NCI-H345 (cell line): ENCODE results near the gene ZGRF1.
"Not testable (repeated sequence)": the region's sequence is repeated elsewhere in the genome, so short reads cannot be mapped to it uniquely, and the experiment has no call there.

Source experiments
- DNase-seq: peaks from one replicate; lab custom pipeline; 2025; lab: John Stamatoyannopoulos, UW

Gene ZGRF1

DNA sequence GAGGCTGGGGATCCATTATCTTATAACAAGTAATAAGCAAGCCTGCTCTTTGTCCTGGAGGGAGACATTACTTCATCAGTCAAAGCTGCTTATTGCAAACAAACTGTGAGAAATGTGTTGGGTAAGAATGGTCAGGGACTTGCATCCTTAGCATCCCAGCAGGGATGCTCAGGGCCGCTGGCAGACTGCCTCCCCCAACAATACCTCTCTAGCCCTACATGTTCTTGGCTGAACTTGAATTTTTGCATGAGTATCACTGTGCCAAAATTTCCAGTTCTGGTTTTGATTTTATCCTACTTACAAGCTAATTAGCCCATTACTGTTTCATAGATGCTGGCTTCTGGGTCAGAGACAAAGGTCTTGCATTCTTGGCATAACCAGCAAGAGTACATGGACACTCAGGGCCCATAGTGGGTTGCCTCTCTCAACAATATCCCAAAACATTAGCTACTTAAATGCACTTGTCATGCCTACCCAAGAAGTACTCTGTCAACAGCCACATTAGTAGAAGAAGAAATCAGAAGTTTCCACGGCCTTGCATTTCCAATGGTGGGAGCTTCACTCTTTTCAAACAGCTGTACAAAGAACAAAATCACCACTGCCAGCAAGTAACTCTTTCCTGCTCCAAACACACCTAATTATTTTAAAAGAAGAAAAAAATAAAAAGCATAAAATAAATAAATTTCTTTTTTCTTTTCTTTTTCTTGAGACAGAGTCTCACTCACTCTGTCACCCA is 78.9 kb downstream of the ZGRF1 start:
- no peak for DNase-seq

DNA sequence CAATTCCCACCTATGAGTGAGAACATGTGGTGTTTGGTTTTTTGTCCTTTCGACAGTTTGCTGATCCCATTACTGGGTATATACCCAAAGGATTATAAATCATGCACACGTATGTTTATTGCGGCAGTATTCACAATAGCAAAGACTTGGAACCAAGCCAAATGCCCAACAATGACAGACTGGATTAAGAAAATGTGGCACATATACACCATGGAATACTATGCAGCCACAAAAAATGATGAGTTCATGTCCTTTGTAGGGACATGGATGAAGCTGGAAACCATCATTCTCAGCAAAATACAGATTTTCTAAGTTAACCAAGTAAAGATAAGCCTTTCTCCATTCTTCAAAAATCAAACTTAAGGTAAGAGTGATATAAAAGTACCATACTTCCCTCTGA is 82.4 kb downstream of the ZGRF1 start:
- not testable (repeated sequence) for DNase-seq

DNA sequence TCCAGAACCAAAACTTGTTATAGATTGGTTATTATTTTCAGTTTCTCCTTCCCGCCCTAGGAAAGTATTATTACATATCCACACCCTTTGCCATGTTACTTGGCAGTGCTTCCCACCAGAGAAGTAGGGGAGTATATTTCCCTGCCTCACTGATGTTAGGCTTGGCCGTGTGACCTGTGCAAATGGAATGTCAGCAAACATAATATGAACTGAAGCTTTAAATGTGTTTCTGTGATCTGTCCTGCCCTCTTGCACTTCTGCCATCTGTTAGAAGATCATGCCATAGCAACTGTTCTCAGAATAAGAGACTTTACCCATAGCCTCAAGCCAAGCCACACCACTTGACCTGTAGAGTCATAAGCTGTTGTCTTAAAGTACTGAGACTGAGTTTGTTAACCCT is 84.0 kb downstream of the ZGRF1 start:
- no peak for DNase-seq

DNA sequence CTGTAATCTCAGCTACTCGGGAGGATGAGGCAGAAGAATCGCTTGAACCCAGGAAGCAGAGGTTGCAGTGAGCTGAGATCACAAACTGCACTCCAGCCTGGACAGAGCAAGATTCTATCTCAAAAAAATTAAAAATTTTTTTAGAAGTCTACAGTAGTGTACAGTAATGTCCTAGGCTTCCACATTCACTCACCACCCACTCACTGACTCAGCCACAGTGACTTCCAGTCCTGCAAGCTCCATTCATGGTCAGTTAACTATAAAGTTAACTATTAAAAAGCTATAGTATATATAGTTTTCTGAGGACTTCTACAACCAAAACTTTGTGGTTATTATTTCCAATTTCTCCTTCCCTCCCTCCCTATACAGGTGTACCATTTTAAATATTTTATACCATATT is 86.0 kb downstream of the ZGRF1 start:
- no peak for DNase-seq

DNA sequence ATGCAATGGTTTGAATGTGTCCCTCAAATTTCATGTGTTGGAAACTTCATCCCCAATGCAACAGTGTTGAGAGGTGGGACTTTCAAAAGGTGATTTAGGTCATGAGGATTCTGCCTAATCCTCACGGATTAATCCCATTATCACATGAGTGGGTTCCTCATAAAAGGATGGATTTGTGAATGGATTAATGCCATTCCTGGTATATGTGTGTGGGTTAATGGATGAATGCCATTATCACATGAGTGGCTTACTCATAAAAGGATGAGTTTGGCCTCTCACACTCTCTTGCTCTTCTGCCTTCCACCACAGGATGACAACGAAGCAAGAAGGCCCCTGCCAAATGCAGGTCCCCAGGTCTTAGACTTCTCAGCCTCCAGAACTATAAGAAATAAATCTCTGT is 90.2 kb downstream of the ZGRF1 start:
- DNase-seq = no peak

DNA sequence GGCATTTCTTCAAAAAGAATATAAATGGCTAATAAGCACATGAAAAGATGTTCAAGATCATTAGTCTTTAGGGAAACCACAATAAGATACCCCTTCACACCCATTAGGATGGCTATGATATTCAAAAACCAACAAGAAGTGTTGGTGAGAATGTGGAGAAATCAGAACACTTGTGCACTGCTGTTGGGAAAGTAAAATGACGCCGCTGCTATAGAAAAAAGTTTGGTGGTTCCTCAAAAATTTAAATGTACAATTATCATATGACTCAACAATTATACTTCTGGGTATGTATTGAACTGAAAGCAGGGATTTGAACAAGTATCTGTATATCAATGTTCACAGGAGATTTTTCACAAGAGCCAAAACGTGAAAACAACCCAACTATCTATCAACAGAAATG is 91.4 kb downstream of the ZGRF1 start:
- DNase-seq = no peak

DNA sequence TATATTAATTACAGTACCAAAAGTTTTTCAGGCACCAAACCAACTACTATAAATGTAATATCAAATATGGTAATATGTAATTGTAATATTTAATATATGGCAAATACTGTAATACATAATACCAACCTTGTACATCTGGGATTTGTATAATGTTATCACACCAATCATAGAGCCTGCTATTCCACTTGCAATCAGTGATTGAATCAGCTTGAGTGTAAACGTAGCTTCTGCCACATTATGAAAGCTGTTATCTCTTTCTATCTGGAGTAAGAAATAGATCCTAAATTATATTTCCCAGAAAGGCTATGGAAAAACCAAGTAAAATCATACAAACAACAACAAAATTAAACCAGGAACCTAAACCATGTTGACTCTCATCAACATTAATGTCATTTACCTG is 96.0 kb downstream of the ZGRF1 start:
- DNase-seq = no peak

DNA sequence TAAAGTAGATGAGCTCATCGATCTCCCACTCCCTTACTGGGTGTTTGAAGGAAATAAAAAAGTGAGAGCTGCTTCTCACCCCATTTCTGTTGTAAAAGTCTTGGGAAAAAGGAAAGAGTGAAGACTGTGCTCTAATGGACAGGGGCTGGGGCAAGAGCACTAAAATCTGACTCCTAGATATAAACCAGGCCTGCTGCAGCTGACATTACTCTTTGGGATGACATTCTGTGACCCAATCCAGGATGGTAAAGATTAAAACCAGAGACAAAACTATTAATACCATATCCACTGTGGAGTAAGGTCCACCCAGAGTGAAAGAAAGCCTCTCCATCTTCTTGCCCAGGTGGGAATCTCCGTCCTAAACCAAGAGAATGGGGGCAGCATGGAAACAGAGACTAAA is 100.6 kb downstream of the ZGRF1 start:
- no peak for DNase-seq

DNA sequence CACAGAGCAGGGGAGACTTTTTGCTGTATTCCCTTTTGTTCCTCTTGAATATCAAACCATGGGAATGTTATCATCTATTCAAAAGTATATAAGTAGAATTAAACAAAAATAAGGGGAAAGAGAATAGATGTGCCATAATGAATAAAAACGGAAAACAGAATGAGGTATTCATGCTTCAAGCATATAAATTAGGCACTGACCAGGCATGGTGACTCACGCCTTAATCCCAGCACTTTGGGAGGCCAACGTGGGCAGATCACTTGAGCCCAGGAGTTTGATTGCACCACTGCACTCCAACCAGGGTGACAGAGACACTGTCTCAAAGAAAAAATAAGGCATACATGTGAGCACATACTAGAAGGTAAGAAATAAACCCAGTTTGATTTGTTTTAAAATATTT is 104.4 kb downstream of the ZGRF1 start:
- DNase-seq = no peak

DNA sequence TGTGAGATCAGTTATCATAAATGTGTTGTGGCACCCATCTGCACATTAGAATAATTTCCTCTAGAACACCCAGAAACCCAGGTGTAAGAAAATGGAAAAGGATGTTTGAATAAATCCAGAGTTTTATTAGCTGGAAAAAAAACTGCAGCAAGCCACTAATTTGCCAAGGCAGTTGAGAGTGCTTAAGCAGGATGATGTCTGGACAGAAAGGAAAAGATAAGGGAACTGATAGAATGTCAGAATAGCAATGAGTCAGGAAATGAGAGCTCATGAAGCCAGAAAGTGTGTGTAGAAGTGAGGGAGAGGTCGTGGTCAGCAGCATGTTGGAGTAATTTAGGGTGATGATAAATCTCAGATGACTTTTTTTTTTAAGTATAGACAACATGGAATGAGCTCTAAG is 105.6 kb downstream of the ZGRF1 start:
- no peak for DNase-seq

DNA sequence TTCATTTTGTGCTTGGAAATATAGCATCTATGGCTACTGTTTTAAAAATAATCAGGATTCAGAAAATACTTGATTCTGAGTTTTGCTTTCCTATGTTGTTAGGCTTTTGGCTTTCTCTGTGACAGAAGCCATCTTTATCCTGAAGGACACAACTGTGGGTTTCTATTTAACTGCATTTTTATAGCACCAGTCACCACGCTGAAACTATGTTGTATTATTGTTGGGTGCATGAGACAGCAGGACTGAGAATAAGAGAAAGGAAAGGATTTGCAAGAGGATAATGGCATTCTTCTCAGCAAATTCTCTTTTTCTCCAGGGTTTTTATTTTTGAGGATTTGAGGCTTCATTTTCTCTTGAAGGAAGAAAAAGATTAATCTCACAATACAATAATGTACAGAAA is 110.6 kb downstream of the ZGRF1 start:
- no peak for DNase-seq

DNA sequence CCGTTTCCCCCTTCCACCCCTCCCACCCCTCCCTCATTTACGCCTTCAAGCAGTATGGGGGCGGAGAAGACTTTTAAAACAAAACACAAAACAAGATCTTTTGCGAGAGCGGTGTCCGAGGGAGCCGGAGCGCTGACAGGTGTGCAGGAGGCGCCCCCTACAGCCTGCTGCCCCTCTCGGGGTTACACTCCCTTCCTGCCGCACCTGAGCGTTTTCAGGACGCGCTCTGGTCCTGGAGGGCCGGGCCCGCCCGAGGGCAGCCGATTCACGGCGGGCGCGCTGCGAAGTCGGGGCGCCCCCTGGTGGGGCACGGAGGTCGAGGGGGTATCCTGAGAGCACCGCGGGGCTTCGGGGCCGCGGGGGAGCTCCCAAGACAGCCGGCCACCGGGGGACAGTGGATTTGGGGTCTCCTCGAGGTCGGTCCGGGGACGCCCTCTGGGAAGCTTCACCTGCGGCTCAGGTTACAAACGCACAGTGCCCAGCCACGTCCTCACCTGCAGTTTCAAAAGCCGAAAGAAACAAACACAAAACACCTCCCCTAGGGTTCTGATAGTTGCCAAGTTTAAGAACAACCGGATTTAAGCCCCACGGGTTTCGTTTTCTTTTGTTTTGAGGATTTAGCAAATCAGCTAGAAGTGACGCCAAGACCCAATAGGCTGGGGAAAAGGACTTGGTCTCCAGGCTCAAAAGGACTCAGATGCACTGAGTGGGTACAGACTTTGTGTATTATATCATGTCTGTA is 112.8 kb downstream of the ZGRF1 start:
- peak; percentile 58 for DNase-seq

DNA sequence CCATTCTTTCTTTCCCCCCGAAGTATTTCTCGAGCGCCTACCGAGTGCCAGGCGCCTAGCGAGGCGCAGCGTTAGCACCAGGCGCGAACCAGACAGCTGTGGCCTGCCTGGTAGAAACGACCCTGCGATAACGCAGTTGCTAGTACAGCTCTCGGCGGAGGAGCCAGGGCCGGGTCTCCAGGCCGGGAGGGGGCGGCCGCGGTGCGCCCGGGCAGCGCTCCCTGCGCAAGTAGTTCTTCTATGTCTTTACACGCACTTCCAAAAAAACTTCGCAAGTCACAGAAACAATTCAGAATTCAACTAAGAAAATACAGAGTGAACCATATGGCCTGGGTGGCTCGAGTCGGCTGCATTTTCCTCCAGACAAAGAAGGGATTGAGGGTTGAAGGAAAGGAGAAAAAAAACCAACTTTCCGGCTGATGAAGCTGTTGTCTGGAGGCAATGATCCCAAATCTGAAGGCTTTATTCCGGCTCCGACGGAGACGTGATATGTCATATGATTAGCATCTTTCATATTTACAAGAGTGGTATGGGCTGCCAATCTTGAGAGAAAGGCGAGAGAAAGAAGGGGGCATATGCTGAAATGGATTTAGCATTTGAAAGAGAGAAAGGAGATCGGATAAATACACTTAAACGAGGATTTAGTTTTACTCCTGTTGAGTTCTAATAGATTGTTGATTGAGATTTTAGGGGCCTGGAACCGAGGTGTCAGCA is 113.5 kb downstream of the ZGRF1 start:
- no peak for DNase-seq

DNA sequence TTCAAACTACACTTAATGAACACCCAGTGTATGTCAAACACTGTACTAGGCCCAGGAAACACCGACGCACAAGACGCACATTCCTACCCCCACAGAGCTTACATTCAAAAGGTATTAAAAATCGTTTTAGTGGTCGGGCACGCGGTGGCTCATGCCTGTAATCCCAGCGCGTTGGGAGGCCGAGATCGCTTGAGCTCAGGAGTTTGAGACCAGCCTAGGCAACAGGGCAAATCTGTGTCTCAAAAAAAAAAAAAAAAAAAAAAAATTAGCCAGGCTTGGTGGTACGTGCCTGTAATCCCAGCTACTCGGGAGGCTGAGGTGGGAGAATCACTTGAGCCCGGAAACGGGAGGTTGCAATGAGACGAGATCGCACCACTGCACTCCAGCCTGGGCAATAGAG is 114.3 kb downstream of the ZGRF1 start:
- not testable (repeated sequence) for DNase-seq

DNA sequence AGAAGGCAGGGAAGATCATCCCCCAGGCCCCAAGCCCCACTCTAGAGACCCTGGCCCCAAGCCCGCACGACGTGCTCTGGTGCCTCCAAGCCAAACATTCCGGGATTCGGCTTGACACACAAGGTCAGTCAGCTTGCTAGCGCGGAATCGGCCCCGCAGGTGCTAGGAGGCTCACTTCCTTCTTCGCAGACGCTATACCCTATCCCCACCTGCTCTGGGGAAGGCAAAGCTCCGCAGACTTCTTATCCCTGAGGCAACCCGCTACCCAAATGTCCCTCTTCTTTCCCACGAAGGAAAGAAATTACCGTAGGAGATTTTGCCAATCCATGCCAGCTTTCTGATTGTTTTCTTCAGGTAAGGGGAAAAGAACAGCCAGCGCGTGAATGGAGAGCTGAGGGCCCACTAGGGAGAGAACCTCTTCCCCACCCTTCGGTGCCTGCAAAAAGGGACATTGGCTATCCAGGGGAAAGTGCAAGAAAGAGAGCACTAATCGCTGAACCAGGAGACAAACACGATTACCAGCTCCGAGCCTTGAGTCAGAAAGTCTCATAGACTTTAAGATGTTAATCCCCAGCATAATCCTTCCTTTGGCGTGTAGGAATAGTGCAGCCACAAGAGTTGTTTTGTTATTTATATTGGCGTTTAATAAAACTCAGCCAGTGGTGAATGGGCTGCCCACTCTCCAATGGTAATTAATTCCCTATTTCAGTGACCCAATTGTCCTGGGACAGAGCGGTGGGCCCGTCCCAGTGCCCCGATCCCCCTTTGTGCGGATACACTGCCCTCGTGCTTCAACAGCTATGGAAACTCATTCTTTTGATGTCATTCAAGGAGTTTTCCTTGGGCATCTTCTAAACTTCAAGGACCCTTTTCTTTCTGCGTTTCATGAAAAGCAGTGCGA is 115.3 kb downstream of the ZGRF1 start:
- no peak for DNase-seq

DNA sequence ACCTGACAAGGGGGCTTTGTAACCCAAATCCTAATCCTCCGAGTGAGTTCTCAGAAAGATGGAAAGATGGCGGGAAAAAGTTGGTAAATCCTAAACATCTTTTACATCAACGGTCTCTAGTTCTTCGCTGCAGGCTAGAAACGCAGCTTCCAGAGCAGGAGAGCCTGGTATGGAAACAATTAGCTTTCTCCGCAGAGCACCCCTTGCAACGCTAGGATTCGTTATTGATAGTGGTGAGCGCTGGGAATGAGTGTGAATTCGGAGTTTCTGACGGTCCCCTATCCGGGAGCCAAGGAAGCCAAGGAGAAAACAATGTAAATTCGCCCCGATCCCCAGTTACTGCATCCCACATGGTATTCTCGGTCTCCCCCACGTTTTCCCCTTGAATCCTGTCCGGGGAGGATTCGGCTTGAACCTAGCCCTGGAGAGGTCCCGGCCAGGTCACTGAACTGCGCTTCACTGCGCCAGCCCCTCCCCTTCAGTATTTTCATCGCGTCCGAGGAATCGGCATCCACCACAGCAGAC is 116.0 kb downstream of the ZGRF1 start:
- no peak for DNase-seq

DNA sequence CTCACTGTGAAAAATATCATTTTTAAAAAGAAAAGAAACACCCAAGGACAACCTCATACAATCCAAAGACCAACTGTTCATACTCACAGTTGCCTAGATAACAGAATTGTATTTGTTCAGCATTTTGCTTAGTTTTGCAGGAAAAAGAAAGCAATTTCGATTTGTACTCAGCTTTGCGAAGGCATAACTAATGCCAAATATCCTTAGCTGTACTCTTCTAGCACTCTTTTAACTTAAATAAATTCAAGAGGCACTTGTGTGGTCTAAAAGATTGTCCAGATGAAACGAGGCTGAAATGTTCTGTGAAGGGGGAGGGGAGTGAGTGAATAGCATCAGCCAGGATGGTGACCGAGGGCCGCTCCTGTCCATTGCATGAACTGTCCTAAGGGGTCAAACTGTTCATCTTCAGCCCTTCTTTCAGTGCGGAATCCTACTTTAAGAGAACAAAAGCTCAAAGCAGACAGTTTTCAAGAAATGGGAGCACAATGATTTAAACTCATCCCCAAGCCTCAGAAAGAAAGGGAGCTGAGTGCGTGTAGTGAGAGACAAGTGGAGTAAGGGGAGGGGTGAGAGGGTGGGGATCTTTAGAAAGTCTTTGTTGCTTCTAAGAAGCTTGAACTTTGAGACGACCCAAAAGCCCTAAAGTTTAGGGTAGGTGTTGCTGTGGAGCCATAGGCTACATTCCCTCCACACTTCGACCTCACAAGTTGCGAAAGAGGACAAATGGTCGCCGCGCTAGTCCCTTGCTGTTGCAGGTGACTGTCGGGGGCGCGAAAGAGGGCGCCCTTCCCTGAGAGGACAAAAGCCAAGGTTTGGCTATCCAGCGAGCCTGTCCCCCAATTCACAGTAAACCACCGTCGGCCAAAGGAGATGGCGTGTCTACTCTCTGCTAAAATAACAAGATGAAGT is 116.8 kb downstream of the ZGRF1 start:
- DNase-seq = no peak

DNA sequence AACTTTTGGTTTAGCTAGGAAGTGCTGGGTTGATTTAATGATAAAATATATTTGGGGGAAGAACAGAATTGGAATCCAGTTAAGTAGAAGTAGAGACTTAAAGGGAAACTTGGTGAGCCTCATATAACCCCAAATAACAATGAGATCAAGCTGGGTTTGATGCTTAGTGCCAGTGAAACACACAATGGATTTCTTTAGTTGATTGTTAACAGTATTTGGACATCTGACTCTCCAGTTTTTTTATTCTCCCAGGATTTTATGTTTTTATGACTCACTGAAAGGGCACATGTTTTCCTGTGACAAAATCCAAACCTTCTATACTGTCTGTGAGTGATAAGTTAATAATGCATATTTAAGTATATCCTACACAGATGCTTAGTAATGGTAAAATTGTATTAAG is 118.0 kb downstream of the ZGRF1 start:
- DNase-seq = no peak

DNA sequence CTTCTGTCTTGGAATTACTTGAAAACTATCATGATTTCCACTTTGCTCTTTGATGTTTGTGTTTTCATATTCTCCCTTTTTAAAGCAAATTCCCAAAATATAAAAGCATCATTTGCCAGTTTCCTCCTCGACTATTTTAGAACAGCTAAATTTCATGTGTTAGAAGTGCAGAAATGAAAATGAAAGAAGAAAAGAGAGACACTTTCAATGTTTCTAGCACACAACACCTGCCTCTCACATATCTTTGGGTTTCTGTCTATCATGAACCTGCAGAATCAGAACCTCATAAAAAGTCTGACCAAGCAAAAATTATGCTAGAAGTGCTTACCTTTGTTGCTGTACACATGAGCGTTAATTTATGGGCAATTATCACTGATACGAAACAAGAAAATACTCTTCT is 118.8 kb downstream of the ZGRF1 start:
- DNase-seq = no peak

DNA sequence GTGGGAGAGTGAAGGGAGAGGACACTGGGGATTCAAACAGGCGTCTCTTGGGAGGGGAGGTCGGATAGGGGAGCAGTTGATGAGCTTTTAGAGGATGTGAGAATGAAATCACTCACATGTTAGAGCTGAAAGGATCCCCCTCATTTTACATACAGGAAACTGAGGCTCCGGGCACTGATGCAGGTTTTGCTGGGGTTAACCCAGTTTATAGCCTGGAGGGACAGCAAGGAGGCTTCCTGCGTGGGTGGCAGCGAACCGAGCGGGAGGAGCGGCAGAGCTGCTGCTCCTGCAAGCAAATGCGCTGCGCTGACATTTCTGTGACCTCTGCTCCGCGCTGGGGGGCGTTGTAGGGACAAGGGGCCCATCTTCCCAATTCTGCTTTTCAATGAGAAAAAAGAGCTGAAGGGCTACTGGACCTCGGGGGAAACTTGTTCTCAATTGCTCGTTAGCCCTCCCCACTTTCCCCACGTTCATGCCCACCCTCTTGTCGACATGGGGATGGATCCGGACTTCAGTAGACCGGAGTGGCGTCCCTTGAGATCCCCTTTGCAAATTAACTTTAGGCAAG is 119.6 kb downstream of the ZGRF1 start:
- DNase-seq = no peak
